MCF 10A (cell line): Measurements from ENCODE around the gene ADISSP. TPM values are rescaled to one million over a fixed set of nuclear protein-coding genes. Genes with fewer than 3 reads are reported as not detected.

Experiments used
- BruUV-seq: library from RNA; stranded (reverse); fragments of 400-500 nt; replicated peaks from 2 replicates; lab custom pipeline; 2021; lab: Mats Ljungman, UMichigan
- CTCF ChIA-PET: fragments of 300-600 bp; sonication (Branson Sonifier 250); formaldehyde crosslinking; extraction: SDS; loops from one replicate; lab custom pipeline; 2021; ENCODE audit warnings: antibody characterized with exemption, inconsistent platforms; lab: Yijun Ruan, JAX
- POLR2A ChIA-PET: fragments of 300-600, 350-650 bp; sonication (Branson Sonifier 250); formaldehyde crosslinking; extraction: SDS; loops from one replicate; lab custom pipeline; 2020; ENCODE audit warnings: antibody characterized with exemption, inconsistent platforms; lab: Yijun Ruan, JAX
- DNase-seq: peaks from one replicate; pipeline ENCODE4 v3.0.0-alpha.2; 2018; ENCODE audit not compliant: unreplicated experiment
- H3K27ac Mint-ChIP-seq: one replicate; pipeline ENCODE4 v1.8.0; 2022; ENCODE audit warnings: mild to moderate bottlenecking, low read depth, mixed read lengths; ENCODE audit not compliant: unreplicated experiment
- H3K27me3 Mint-ChIP-seq: one replicate; pipeline ENCODE4 v1.8.0; 2022; ENCODE audit warnings: mixed read lengths; ENCODE audit not compliant: insufficient read depth, unreplicated experiment
- H3K36me3 Mint-ChIP-seq: one replicate; pipeline ENCODE4 v1.8.0; 2022; ENCODE audit warnings: mild to moderate bottlenecking, moderate library complexity, mixed read lengths; ENCODE audit not compliant: insufficient read depth, unreplicated experiment
- H3K4me1 Mint-ChIP-seq: one replicate; pipeline ENCODE4 v1.8.0; 2022; ENCODE audit warnings: mixed read lengths; ENCODE audit not compliant: insufficient read depth, unreplicated experiment
- H3K4me3 Mint-ChIP-seq: one replicate; pipeline ENCODE4 v1.8.0; 2022; ENCODE audit warnings: mild to moderate bottlenecking, moderate library complexity, mixed read lengths; ENCODE audit not compliant: unreplicated experiment
- H3K9me3 Mint-ChIP-seq: one replicate; pipeline ENCODE4 v1.8.0; 2022; ENCODE audit warnings: mixed read lengths; ENCODE audit not compliant: unreplicated experiment
- CTCF ChIP-seq: fragments of 200-600 bp; IDR thresholded peaks from one replicate; pipeline ENCODE4 v1.8.0; 2022; ENCODE audit warnings: antibody characterized with exemption, mild to moderate bottlenecking; ENCODE audit not compliant: unreplicated experiment
- intact Hi-C: fragments of 100-400 bp; cut with micrococcal nuclease; formaldehyde crosslinking; loops from 2 replicates; pipeline ENCODE4 v1.14.1; 2022
- total RNA-seq: library from RNA; stranded (reverse); gene quantifications from 2 replicates; pipeline ENCODE4 v1.2.3, GENCODE V29; 2022

The ADISSP gene
- total RNA-seq, 1 experiment from 2014 or later, result 58.8 TPM

- Mint-ChIP-seq H3K27me3 (no peaks in the 10 kb centered on the region), H3K27ac (peak overlapping the region; percentile 73), H3K9me3 (no peaks in the 10 kb centered on the region), H3K36me3 (peaks cover 82% of the 10 kb centered on the region), H3K4me3 (peak overlapping the region; percentile 10), H3K4me1 (peaks cover 57% of the 10 kb centered on the region)
- ChIA-PET POLR2A (interaction anchor here (0.7 to 1.8 kb wide), 3 partner anchors 18 to 125 kb away, joined by 3 to 8 read pairs (median 4); partner anchors contain the start of gene CENPB), CTCF (interaction anchor here (0.6 to 1.9 kb wide), 3 partner anchors 9 to 15 kb away, joined by 3 to 14 read pairs (median 5); partner anchors contain the start of genes AP5S1 and CDC25B)
- intact Hi-C loops, result no loop called here
- TF ChIP-seq CTCF, result no peak
- peak; percentile 86 for DNase-seq
- no TSS peak for BruUV-seq
Observed at GRCh38 chr20:3804254-3804751, 36.8 kb upstream of the ADISSP start.

- H3K4me1 Mint-ChIP-seq, result peaks cover 57% of the 10 kb centered on the region
- H3K36me3 Mint-ChIP-seq, result peaks cover 86% of the 10 kb centered on the region
Observed at GRCh38 chr20:3803854-3804253, 36.3 kb upstream of the ADISSP start.

GRCh38 chr20:3803289-3803688 lies 35.7 kb upstream of the ADISSP start:
- H3K36me3 Mint-ChIP-seq, result peaks cover 90% of the 10 kb centered on the region
- BruUV-seq, result no TSS peak
- no peaks in the 10 kb centered on the region for H3K27me3 Mint-ChIP-seq
- H3K27ac Mint-ChIP-seq, result peak overlapping the region; percentile 73
- DNase-seq, result no peak
- no peak for TF ChIP-seq CTCF
- ChIA-PET POLR2A (interaction anchor here (1.7 kb wide), 1 partner anchor 9 kb away, joined by 5 read pairs; no protein-coding TSS in a partner anchor), CTCF (interaction anchor here (1.1 to 1.9 kb wide), 4 partner anchors 8 to 16 kb away, joined by 3 to 14 read pairs (median 4); partner anchors contain the start of gene AP5S1)
- peaks cover 59% of the 10 kb centered on the region for H3K4me1 Mint-ChIP-seq
- intact Hi-C loops, result no loop called here
- H3K9me3 Mint-ChIP-seq, result no peaks in the 10 kb centered on the region
- no peak overlapping the region for H3K4me3 Mint-ChIP-seq

More at GRCh38 chr20:3803854-3804253, 36.3 kb upstream of the ADISSP start:
- TF ChIP-seq CTCF, result no peak
- H3K27ac Mint-ChIP-seq, result peak overlapping the region; percentile 73
- intact Hi-C loops, result no loop called here
- ChIA-PET CTCF (interaction anchor here (1.1 to 1.9 kb wide), 2 partner anchors 9 to 15 kb away, joined by 3 to 14 read pairs; partner anchors contain the start of gene AP5S1), POLR2A (interaction anchor here (0.7 to 1.8 kb wide), 3 partner anchors 8 to 63 kb away, joined by 3 to 8 read pairs (median 5); partner anchors contain the start of gene CENPB)
- no peak for DNase-seq
- H3K9me3 Mint-ChIP-seq, result no peaks in the 10 kb centered on the region
- H3K27me3 Mint-ChIP-seq, result no peaks in the 10 kb centered on the region
- H3K4me3 Mint-ChIP-seq, result peak overlapping the region; percentile 10
- no TSS peak for BruUV-seq

GRCh38 chr20:3802524-3803239 lies 35.1 kb upstream of the ADISSP start:
- no peak for DNase-seq
- ChIA-PET CTCF (interaction anchor here (1.1 to 1.9 kb wide), 4 partner anchors 8 to 16 kb away, joined by 3 to 14 read pairs (median 4); partner anchors contain the start of gene AP5S1), POLR2A (interaction anchor here (1.7 kb wide), 1 partner anchor 10 kb away, joined by 5 read pairs; no protein-coding TSS in a partner anchor)
- Mint-ChIP-seq H3K36me3 (peaks cover 90% of the 10 kb centered on the region), H3K27ac (peak overlapping the region; percentile 73), H3K4me1 (peaks cover 64% of the 10 kb centered on the region), H3K9me3 (no peaks in the 10 kb centered on the region), H3K27me3 (no peaks in the 10 kb centered on the region), H3K4me3 (no peak overlapping the region)
- no TSS peak for BruUV-seq
- no peak for TF ChIP-seq CTCF
- intact Hi-C loops, result no loop called here
